ENCODE data around the gene RPL22. TPM values are rescaled to one million over a fixed set of nuclear protein-coding genes. Genes with fewer than 3 reads are reported as not detected.
A peak's percentile ranks its signal among the peaks of the same experiment; 100 is the strongest.

The RPL22 gene
- total RNA-seq, 1 donor, result 93.0 TPM

GRCh38 chr1:6163191-6163972 lies 36.0 kb downstream of the RPL22 start:
- H3K79me2 ChIP-seq (ENCODE audit: insufficient read depth, low read length), result no peaks in the 10 kb centered on the region
- H2AFZ ChIP-seq (ENCODE audit: low read length), result no peak overlapping the region
- H3K27me3 ChIP-seq (ENCODE audit: insufficient read depth, low read length), result no peaks in the 10 kb centered on the region
- H3K36me3 ChIP-seq (ENCODE audit: insufficient read depth, low read length), result no peaks in the 10 kb centered on the region
- TF ChIP-seq CTCF (IDR thresholded peaks at IDR 0.05; ENCODE audit: extremely low read depth, low read depth, low read length), result no peak
- no peak overlapping the region for H3K4me2 ChIP-seq (ENCODE audit: insufficient read depth, low read length)
- H4K20me1 ChIP-seq (ENCODE audit: insufficient read depth, low read length), result no peaks in the 10 kb centered on the region
- peak; percentile 91 for DNase-seq (ENCODE audit: insufficient read length, low spot score, missing footprints)
- no peak overlapping the region for H3K4me3 ChIP-seq (ENCODE audit: insufficient read depth, low read length)
- H3K4me1 ChIP-seq (ENCODE audit: insufficient read depth, low read length), result no peaks in the 10 kb centered on the region
- H3K27ac ChIP-seq (ENCODE audit: low read depth, low read length), result no peak overlapping the region
- no peaks in the 10 kb centered on the region for H3K9me3 ChIP-seq (ENCODE audit: low read depth, low read length)

DNA sequence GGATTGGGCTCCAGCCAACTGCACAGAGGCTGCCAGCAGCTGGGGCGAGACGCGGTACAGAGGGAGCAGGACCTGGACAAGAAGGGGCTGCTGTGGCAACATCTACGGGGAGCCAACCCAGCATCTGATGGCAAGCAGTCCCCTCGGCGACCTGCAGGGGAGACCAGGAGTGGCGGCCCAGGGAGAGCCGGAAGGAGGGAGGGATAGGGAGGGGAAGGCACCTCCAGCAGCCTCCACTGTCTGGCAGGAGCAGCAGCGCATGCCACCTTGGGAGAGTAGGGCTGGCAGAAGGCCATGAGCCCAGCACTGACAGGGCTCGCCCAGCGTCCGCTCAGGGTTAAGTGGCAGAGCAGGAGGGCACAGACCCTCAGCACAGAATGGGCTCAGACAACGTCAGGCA lies 36.6 kb downstream of the RPL22 start:
- H3K9me3 ChIP-seq (ENCODE audit: low read depth, low read length), result no peaks in the 10 kb centered on the region
- no peak for TF ChIP-seq CTCF (IDR thresholded peaks at IDR 0.05; ENCODE audit: extremely low read depth, low read depth, low read length)
- no peak overlapping the region for H3K4me2 ChIP-seq (ENCODE audit: insufficient read depth, low read length)
- no peaks in the 10 kb centered on the region for H3K79me2 ChIP-seq (ENCODE audit: insufficient read depth, low read length)
- H3K27me3 ChIP-seq (ENCODE audit: insufficient read depth, low read length), result no peaks in the 10 kb centered on the region
- no peaks in the 10 kb centered on the region for H3K36me3 ChIP-seq (ENCODE audit: insufficient read depth, low read length)
- H4K20me1 ChIP-seq (ENCODE audit: insufficient read depth, low read length), result no peaks in the 10 kb centered on the region
- no peak overlapping the region for H3K4me3 ChIP-seq (ENCODE audit: insufficient read depth, low read length)
- no peaks in the 10 kb centered on the region for H3K4me1 ChIP-seq (ENCODE audit: insufficient read depth, low read length)
- peak; percentile 86 for DNase-seq (ENCODE audit: insufficient read length, low spot score, missing footprints)
- no peak overlapping the region for H3K27ac ChIP-seq (ENCODE audit: low read depth, low read length)
- no peak overlapping the region for H2AFZ ChIP-seq (ENCODE audit: low read length)

DNA sequence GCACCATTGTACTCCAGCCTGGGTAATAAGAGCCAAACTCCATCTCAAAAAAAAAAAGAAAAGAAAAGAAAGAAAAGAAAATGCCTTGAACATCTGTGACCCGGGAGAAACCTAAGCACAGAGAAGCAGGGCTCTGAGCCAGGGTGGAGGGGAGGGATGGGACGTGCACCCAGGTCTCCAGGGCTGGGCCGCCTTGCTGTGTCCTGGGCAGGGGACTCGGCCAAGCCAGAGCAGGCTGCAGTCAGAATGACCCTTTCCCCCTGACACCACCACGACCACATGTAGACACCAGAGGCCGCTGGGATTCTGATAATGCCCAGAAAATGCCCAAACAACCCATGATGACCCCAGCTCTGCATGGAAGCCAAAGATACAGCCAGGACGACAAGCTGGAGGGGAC lies 37.1 kb downstream of the RPL22 start:
- Histone ChIP-seq H3K4me3 (ENCODE audit: insufficient read depth, low read length) (no peak overlapping the region), H4K20me1 (ENCODE audit: insufficient read depth, low read length) (no peaks in the 10 kb centered on the region), H3K79me2 (ENCODE audit: insufficient read depth, low read length) (no peaks in the 10 kb centered on the region), H2AFZ (ENCODE audit: low read length) (no peak overlapping the region), H3K9me3 (ENCODE audit: low read depth, low read length) (no peaks in the 10 kb centered on the region), H3K4me1 (ENCODE audit: insufficient read depth, low read length) (no peaks in the 10 kb centered on the region), H3K36me3 (ENCODE audit: insufficient read depth, low read length) (no peaks in the 10 kb centered on the region), H3K27me3 (ENCODE audit: insufficient read depth, low read length) (no peaks in the 10 kb centered on the region), H3K27ac (ENCODE audit: low read depth, low read length) (no peak overlapping the region), H3K4me2 (ENCODE audit: insufficient read depth, low read length) (no peak overlapping the region)
- no peak for TF ChIP-seq CTCF (IDR thresholded peaks at IDR 0.05; ENCODE audit: extremely low read depth, low read depth, low read length)
- peak; percentile 61 for DNase-seq (ENCODE audit: insufficient read length, low spot score, missing footprints)

GRCh38 chr1:6158181-6158580 lies 41.2 kb downstream of the RPL22 start:
- no peak for TF ChIP-seq CTCF (IDR thresholded peaks at IDR 0.05; ENCODE audit: extremely low read depth, low read depth, low read length)
- no peaks in the 10 kb centered on the region for H3K36me3 ChIP-seq (ENCODE audit: insufficient read depth, low read length)
- H3K27me3 ChIP-seq (ENCODE audit: insufficient read depth, low read length), result no peaks in the 10 kb centered on the region
- DNase-seq (ENCODE audit: insufficient read length, low spot score, missing footprints), result no peak
- H3K4me3 ChIP-seq (ENCODE audit: insufficient read depth, low read length), result no peak overlapping the region
- H2AFZ ChIP-seq (ENCODE audit: low read length), result no peak overlapping the region
- H3K4me2 ChIP-seq (ENCODE audit: insufficient read depth, low read length), result no peak overlapping the region
- H4K20me1 ChIP-seq (ENCODE audit: insufficient read depth, low read length), result no peaks in the 10 kb centered on the region
- H3K79me2 ChIP-seq (ENCODE audit: insufficient read depth, low read length), result no peaks in the 10 kb centered on the region
- no peaks in the 10 kb centered on the region for H3K4me1 ChIP-seq (ENCODE audit: insufficient read depth, low read length)
- no peak overlapping the region for H3K27ac ChIP-seq (ENCODE audit: low read depth, low read length)
- H3K9me3 ChIP-seq (ENCODE audit: low read depth, low read length), result no peaks in the 10 kb centered on the region
